HepG2 (cell line): ENCODE results near the gene C20orf96. TPM values are rescaled to one million over a fixed set of nuclear protein-coding genes. Genes with fewer than 3 reads are reported as not detected.
A peak's percentile ranks its signal among the peaks of the same experiment; 100 is the strongest.

Experiments
- ATF7 ChIP-seq, 2 experiments: fragments of 450-650 bp in 1 of 2; sonication (generic) in 1 of 2; formaldehyde crosslinking in 1 of 2; IDR thresholded peaks; 2 replicates each; pipeline versions ENCODE4 v1.4.0 to v1.6.1; 2016 to 2020; ENCODE audit warnings: antibody characterized with exemption in 1 of 2, mild to moderate bottlenecking in 1 of 2, missing genetic modification reagents in 1 of 2
- CBX2 ChIP-seq, 2 experiments: fragments of 200-600 bp in 1 of 2; sonication (generic); formaldehyde crosslinking in 1 of 2; IDR thresholded peaks; 2 replicates each; pipeline versions ENCODE4 v1.7.0 to v1.8.1; 2018 to 2022; ENCODE audit warnings: low read depth in 2 of 2, low read length in 1 of 2, mild to moderate bottlenecking in 1 of 2, missing genetic modification reagents in 1 of 2
- EZH2 ChIP-seq: conservative IDR thresholded peaks from 2 replicates; pipeline ENCODE4 v1.6.1; 2012; ENCODE audit warnings: mild to moderate bottlenecking, low read depth, low read length, moderate library complexity
- FOXJ3 ChIP-seq: sonication (generic); formaldehyde crosslinking; IDR thresholded peaks from 2 replicates; pipeline ENCODE4 v1.4.0; 2020; ENCODE audit warnings: missing genetic modification reagents, mild to moderate bottlenecking, borderline replicate concordance
- MTA1 ChIP-seq: sonication (generic); formaldehyde crosslinking; IDR thresholded peaks from 2 replicates; pipeline ENCODE4 v1.4.0; 2020; ENCODE audit warnings: missing genetic modification reagents, mild to moderate bottlenecking, borderline replicate concordance
- PHB2 ChIP-seq: fragments of 450-650 bp; IDR thresholded peaks from 2 replicates; pipeline ENCODE4 v1.6.1; 2018; ENCODE audit not compliant: partially characterized antibody
- RBAK ChIP-seq: sonication (generic); formaldehyde crosslinking; IDR thresholded peaks from 2 replicates; pipeline ENCODE4 v1.5.1; 2020; ENCODE audit warnings: mild to moderate bottlenecking, missing genetic modification reagents
- ZBTB42 ChIP-seq: sonication (generic); formaldehyde crosslinking; IDR thresholded peaks from 2 replicates; pipeline ENCODE4 v1.5.0; 2020; ENCODE audit warnings: mild to moderate bottlenecking, missing genetic modification reagents
- ZFP36 ChIP-seq: fragments of 150-350 bp; IDR thresholded peaks from 2 replicates; pipeline ENCODE4 v1.6.1; 2018; ENCODE audit warnings: borderline replicate concordance, low read length, low read depth; ENCODE audit not compliant: partially characterized antibody
- ZFP82 ChIP-seq: sonication (generic); formaldehyde crosslinking; IDR thresholded peaks from 2 replicates; pipeline ENCODE4 v1.5.1; 2020; ENCODE audit warnings: mild to moderate bottlenecking, missing genetic modification reagents, borderline replicate concordance
- ZFP90 ChIP-seq: sonication (generic); formaldehyde crosslinking; IDR thresholded peaks from 2 replicates; pipeline ENCODE4 v1.8.0; 2022; ENCODE audit warnings: missing genetic modification reagents, mild to moderate bottlenecking, inconsistent platforms, borderline replicate concordance
- ZFY ChIP-seq: sonication (generic); formaldehyde crosslinking; IDR thresholded peaks from 2 replicates; pipeline ENCODE4 v1.4.0; 2020; ENCODE audit warnings: missing genetic modification reagents
- ZNF12 ChIP-seq: sonication (generic); formaldehyde crosslinking; IDR thresholded peaks from 2 replicates; pipeline ENCODE4 v1.5.0; 2020; ENCODE audit warnings: missing genetic modification reagents
- ZNF180 ChIP-seq: sonication (generic); formaldehyde crosslinking; IDR thresholded peaks from 2 replicates; pipeline ENCODE4 v1.4.0; 2020; ENCODE audit warnings: low read depth, missing genetic modification reagents, borderline replicate concordance
- ZNF253 ChIP-seq: sonication (generic); formaldehyde crosslinking; IDR thresholded peaks from 2 replicates; pipeline ENCODE4 v1.8.0; 2022; ENCODE audit warnings: mild to moderate bottlenecking, missing genetic modification reagents, borderline replicate concordance
- ZNF468 ChIP-seq: sonication (generic); formaldehyde crosslinking; IDR thresholded peaks from 2 replicates; pipeline ENCODE4 v1.8.0; 2022; ENCODE audit warnings: mild to moderate bottlenecking, moderate library complexity, missing genetic modification reagents
- ZNF557 ChIP-seq: sonication (generic); formaldehyde crosslinking; IDR thresholded peaks from 2 replicates; pipeline ENCODE4 v1.4.0; 2020; ENCODE audit warnings: missing genetic modification reagents
- ZNF83 ChIP-seq: sonication (generic); formaldehyde crosslinking; IDR thresholded peaks from 2 replicates; pipeline ENCODE4 v1.4.0; 2020; ENCODE audit warnings: missing genetic modification reagents, mild to moderate bottlenecking, borderline replicate concordance
- polyA plus RNA-seq, 8 experiments: library from polyadenylated mRNA; depleted of rRNA in 3 of 8; stranded (reverse) in 7 of 8; unstranded in 1 of 8; fragments of >200 nt; fragmentation: Illumina TruSeq in 4 of 8; extraction: Trizol in 4 of 8; gene quantifications; 2 replicates each; pipeline versions ENCODE4 v1.2.1 to v1.2.3, GENCODE V29; 2011 to 2016; ENCODE audit warnings: low read depth in 4 of 8, missing spikeins in 1 of 8, mixed read lengths in 1 of 8; ENCODE audit not compliant: insufficient read depth in 1 of 8
- total RNA-seq, 5 experiments: library from RNA; depleted of rRNA; stranded (reverse); fragments of >200 nt; fragmentation: Illumina TruSeq; extraction: Trizol; gene quantifications; 2 replicates each; pipeline ENCODE4 v1.2.3, GENCODE V29; 2016; ENCODE audit warnings: low read depth in 1 of 5
- TF ChIP-seq, protein P1 (sequence below): sonication (generic); formaldehyde crosslinking; IDR thresholded peaks from 2 replicates; pipeline ENCODE4 v1.5.1; 2020; ENCODE audit warnings: missing genetic modification reagents, mild to moderate bottlenecking, borderline replicate concordance
- TF ChIP-seq, protein P2 (sequence below): IDR thresholded peaks from 2 replicates; pipeline ENCODE4 v1.6.1; 2016; ENCODE audit warnings: low read depth, control low read depth
- TF ChIP-seq, protein P3 (sequence below): sonication (generic); formaldehyde crosslinking; IDR thresholded peaks from 2 replicates; pipeline ENCODE4 v1.4.0; 2020; ENCODE audit warnings: missing genetic modification reagents, low read depth, mild to moderate bottlenecking, borderline replicate concordance
- TF ChIP-seq, protein P4 (sequence below): sonication (generic); formaldehyde crosslinking; IDR thresholded peaks from 2 replicates; pipeline ENCODE4 v1.5.0; 2020; ENCODE audit warnings: missing genetic modification reagents

The C20orf96 gene
- total and polyA plus RNA-seq, 2 of the 13 experiments (the other 11 are each of a cell fraction or from before 2014, with no cell fraction given): 3.8 to 20.6 TPM

DNA sequence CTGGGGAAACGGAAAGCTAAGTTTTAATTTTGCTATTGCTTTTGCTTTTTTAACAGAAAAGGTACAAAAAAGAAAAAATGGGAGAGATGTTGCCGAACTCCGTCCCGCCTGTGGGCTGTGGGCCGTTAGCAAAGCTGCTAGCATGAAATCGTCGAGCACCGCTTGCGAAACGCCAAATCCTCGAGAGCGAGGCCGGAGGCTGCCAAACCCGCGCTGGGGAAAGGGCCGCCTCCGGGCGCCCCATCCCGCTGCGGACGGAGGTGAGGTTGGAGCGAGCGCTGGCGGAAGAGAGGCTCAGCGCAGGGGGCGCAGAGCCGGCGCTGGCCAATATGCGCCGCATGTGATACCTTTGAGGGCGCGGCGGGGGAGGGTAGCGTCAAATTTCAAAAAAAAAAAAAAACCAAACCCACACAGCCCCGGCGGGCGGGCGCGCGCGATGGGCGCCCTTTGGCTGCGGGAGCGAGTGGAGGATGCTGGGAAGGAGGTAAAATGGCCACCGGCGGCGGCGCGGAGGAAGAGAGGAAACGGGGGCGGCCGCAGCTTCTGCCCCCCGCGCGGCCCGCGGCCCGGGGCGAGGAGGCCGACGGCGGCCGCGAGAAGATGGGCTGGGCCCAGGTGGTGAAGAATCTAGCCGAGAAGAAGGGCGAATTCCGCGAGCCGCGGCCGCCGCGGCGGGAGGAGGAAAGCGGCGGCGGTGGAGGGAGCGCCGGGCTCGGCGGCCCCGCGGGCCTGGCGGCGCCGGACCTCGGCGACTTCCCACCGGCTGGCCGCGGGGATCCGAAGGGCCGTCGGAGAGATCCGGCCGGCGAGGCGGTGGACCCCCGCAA lies 6.8 kb upstream of the C20orf96 start, which contains the start of gene ZCCHC3 (continued):
- TF ChIP-seq ZNF468 (CRISPR knock-in tag) (no peak; the same call in 1 of the 2 replicates), ZNF83 (CRISPR knock-in tag) (peak; percentile 76; the same call in 1 of the 2 replicates), RBAK (CRISPR knock-in tag) (peak; percentile 84), ATF7 (IDR thresholded peaks at IDR 0.05) (no peak), ATF7 (CRISPR knock-in tag; IDR thresholded peaks at IDR 0.05) (no peak; the same call in 1 of the 2 replicates), ZNF253 (CRISPR knock-in tag) (peak; percentile 90), ZNF12 (CRISPR knock-in tag) (peak; percentile 78), ZFP90 (CRISPR knock-in tag) (peak; percentile 99), CBX2 (IDR thresholded peaks at IDR 0.05; ENCODE audit: low read depth, low read length) (peak; percentile 66; the same call in 1 of the 2 replicates), CBX2 (CRISPR knock-in tag; IDR thresholded peaks at IDR 0.05; ENCODE audit: low read depth) (peak; percentile 89), ZBTB42 (CRISPR knock-in tag) (peak; percentile 98), ZNF557 (CRISPR knock-in tag) (peak; percentile 85), EZH2 (no peak), ZFY (CRISPR knock-in tag) (peak; percentile 95), ZFP82 (CRISPR knock-in tag) (peak; percentile 98), MTA1 (CRISPR knock-in tag) (peak; percentile 93; the same call in 1 of the 2 replicates), ZFP36 (no peak), ZNF180 (peak; percentile 93), FOXJ3 (CRISPR knock-in tag) (peak; percentile 91; the same call in 1 of the 2 replicates), PHB2 (no peak)
- TF ChIP-seq, protein P1, sequence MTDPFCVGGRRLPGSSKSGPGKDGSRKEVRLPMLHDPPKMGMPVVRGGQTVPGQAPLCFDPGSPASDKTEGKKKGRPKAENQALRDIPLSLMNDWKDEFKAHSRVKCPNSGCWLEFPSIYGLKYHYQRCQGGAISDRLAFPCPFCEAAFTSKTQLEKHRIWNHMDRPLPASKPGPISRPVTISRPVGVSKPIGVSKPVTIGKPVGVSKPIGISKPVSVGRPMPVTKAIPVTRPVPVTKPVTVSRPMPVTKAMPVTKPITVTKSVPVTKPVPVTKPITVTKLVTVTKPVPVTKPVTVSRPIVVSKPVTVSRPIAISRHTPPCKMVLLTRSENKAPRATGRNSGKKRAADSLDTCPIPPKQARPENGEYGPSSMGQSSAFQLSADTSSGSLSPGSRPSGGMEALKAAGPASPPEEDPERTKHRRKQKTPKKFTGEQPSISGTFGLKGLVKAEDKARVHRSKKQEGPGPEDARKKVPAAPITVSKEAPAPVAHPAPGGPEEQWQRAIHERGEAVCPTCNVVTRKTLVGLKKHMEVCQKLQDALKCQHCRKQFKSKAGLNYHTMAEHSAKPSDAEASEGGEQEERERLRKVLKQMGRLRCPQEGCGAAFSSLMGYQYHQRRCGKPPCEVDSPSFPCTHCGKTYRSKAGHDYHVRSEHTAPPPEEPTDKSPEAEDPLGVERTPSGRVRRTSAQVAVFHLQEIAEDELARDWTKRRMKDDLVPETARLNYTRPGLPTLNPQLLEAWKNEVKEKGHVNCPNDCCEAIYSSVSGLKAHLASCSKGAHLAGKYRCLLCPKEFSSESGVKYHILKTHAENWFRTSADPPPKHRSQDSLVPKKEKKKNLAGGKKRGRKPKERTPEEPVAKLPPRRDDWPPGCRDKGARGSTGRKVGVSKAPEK (CRISPR knock-in tag): peak; percentile 88; the same call in 1 of the 2 replicates
- TF ChIP-seq, protein P2, sequence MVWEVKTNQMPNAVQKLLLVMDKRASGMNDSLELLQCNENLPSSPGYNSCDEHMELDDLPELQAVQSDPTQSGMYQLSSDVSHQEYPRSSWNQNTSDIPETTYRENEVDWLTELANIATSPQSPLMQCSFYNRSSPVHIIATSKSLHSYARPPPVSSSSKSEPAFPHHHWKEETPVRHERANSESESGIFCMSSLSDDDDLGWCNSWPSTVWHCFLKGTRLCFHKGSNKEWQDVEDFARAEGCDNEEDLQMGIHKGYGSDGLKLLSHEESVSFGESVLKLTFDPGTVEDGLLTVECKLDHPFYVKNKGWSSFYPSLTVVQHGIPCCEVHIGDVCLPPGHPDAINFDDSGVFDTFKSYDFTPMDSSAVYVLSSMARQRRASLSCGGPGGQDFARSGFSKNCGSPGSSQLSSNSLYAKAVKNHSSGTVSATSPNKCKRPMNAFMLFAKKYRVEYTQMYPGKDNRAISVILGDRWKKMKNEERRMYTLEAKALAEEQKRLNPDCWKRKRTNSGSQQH (CRISPR knock-in tag): peak; percentile 49; the same call in 1 of the 2 replicates
- TF ChIP-seq, protein P3, sequence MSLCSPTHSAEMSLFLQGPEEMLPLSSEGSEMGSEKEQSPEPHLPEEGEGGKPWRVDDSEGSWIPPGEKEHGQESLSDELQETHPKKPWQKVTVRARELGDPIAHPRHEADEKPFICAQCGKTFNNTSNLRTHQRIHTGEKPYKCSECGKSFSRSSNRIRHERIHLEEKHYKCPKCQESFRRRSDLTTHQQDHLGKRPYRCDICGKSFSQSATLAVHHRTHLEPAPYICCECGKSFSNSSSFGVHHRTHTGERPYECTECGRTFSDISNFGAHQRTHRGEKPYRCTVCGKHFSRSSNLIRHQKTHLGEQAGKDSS (CRISPR knock-in tag): peak; percentile 99
- TF ChIP-seq, protein P4, sequence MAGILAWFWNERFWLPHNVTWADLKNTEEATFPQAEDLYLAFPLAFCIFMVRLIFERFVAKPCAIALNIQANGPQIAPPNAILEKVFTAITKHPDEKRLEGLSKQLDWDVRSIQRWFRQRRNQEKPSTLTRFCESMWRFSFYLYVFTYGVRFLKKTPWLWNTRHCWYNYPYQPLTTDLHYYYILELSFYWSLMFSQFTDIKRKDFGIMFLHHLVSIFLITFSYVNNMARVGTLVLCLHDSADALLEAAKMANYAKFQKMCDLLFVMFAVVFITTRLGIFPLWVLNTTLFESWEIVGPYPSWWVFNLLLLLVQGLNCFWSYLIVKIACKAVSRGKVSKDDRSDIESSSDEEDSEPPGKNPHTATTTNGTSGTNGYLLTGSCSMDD (CRISPR knock-in tag): no peak; the same call in 1 of the 2 replicates
